Measurements from ENCODE around the gene SUPT7L. TPM values are rescaled to one million over a fixed set of nuclear protein-coding genes. Genes with fewer than 3 reads are reported as not detected.

SUPT7L gene
- total and polyA plus RNA-seq, 5 donors, result 26.8 to 30.9 (median 27.4) TPM

GRCh38 chr2:27621524-27621923 is 41.9 kb downstream of the SUPT7L start:
- H3K4me3 ChIP-seq (ENCODE audit: low read length), result no peak overlapping the region
- no peak overlapping the region for H3K27ac ChIP-seq (ENCODE audit: low read length)
- ATAC-seq (no peak), DNase-seq (no peak)
- H3K4me1 ChIP-seq (ENCODE audit: control insufficient read depth, insufficient read depth, low read length), result no peaks in the 10 kb centered on the region
- WGBS, result 62% methylated on average over 1 of the region's 1 CpG
- no peaks in the 10 kb centered on the region for H3K27me3 ChIP-seq (ENCODE audit: control insufficient read depth, insufficient read depth)
- intact Hi-C loops (cut with DNase I), result no loop called here
- no peaks in the 10 kb centered on the region for H3K9me3 ChIP-seq (ENCODE audit: control insufficient read depth, low read length)

DNA sequence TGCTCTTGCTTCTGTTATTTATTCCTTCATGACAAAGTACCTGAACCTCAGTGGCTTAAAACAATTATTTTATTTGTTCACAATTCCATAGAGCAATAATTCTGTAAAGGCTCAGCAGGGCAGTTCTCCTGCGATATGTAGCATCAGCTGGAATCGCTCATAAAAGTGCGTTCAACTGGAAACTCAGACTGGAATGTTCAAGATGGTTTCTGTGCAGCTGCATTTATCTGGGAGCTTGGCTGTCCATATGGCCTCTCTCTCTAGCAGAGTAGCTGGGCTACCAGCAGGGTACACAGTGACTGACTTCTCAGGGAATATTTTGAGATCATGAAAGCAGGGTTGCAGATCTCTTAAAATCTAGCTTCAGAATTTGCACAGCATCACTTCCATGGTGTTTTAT is 48.1 kb downstream of the SUPT7L start:
- intact Hi-C loops (cut with DNase I), result no loop called here
- Histone ChIP-seq H3K27ac (ENCODE audit: low read length) (no peak overlapping the region), H3K9me3 (ENCODE audit: control insufficient read depth, low read length) (no peaks in the 10 kb centered on the region), H3K4me1 (ENCODE audit: control insufficient read depth, insufficient read depth, low read length) (no peaks in the 10 kb centered on the region), H3K27me3 (ENCODE audit: control insufficient read depth, insufficient read depth) (no peaks in the 10 kb centered on the region), H3K4me3 (ENCODE audit: low read length) (no peak overlapping the region)
- ATAC-seq (no peak), DNase-seq (no peak)
- 99% methylated on average over 3 of the region's 3 CpGs for WGBS

DNA sequence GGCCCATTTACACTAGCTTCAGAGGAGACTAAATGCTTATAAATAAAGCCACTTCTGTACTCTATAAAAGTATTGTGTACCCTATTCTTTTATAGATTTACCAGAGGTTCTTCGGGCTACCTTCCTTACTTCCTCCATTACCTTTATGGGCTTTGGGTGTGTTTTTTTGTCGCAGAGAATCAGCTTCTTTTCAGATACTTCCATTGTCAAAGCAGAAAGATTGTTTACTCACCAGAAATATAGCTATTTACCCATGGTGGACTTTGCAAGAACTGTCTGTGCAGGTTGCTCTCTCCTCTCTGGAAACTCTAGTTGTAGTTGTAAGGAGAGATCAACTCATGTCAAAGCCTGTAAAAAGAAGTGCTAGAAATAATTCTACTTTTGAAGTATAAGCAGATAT is 49.4 kb downstream of the SUPT7L start:
- intact Hi-C loops (cut with DNase I), result no loop called here
- Histone ChIP-seq H3K4me3 (ENCODE audit: low read length) (no peak overlapping the region), H3K27me3 (ENCODE audit: control insufficient read depth, insufficient read depth) (no peaks in the 10 kb centered on the region), H3K4me1 (ENCODE audit: control insufficient read depth, insufficient read depth, low read length) (no peaks in the 10 kb centered on the region), H3K9me3 (ENCODE audit: control insufficient read depth, low read length) (no peaks in the 10 kb centered on the region), H3K27ac (ENCODE audit: low read length) (no peak overlapping the region)
- no peak for ATAC-seq
- WGBS, result 95% methylated on average over 2 of the region's 2 CpGs
- DNase-seq, result no peak

DNA sequence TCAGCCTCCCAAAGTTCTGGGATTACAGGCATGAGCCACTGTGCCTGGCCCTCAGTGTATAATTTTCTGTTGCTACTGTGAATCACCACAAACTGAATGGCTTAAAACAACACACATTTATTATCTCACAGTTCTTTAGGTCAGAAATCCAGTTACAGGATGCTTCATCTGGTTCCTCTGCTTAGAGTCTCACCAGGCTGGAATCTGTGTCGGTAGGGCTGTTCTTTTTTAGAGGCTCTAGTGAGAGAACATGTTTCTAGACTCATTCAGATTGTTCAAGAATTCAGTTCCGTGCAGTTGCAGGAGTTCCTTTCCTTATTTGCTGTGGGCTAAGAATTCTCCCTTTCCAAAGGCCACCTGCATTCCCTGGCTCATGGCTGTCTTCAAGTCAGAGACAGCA is 56.8 kb downstream of the SUPT7L start:
- Histone ChIP-seq H3K27me3 (ENCODE audit: control insufficient read depth, insufficient read depth) (no peaks in the 10 kb centered on the region), H3K4me1 (ENCODE audit: control insufficient read depth, insufficient read depth, low read length) (no peaks in the 10 kb centered on the region), H3K9me3 (ENCODE audit: control insufficient read depth, low read length) (no peaks in the 10 kb centered on the region), H3K27ac (ENCODE audit: low read length) (no peak overlapping the region), H3K4me3 (ENCODE audit: low read length) (no peak overlapping the region)
- WGBS, result 81% methylated on average over 2 of the region's 2 CpGs
- DNase-seq (no peak), ATAC-seq (no peak)
- intact Hi-C loops (cut with DNase I), result no loop called here

Other genes starting within 250 kb of the SUPT7L start
- 10 to 100 TPM; 46.6 to 61.3 (median 51.8) TPM for gene NRBP1, start 235.0 kb downstream of the SUPT7L start, total RNA-seq
- 37.7 TPM for gene NRBP1, start 235.0 kb downstream of the SUPT7L start, polyA plus RNA-seq
- 1 to 10 TPM in 1 of 4 donors, under 1 TPM in 2, not detected in 1; 0.59 to 1.3 (median 0.82) TPM for gene KRTCAP3, start 221.2 kb downstream of the SUPT7L start, total RNA-seq
- gene KRTCAP3, start 221.2 kb downstream of the SUPT7L start, polyA plus RNA-seq, result 0.38 TPM
- gene IFT172, start 173.9 kb downstream of the SUPT7L start, total RNA-seq, result 10 to 100 TPM; 17.0 to 29.5 (median 26.7) TPM
- gene IFT172, start 173.9 kb downstream of the SUPT7L start, polyA plus RNA-seq, result 25.4 TPM
- gene FNDC4, start 168.4 kb downstream of the SUPT7L start, total RNA-seq, result 10 to 100 TPM in 2 of 4 donors, 1 to 10 TPM in 2; 5.4 to 22.5 (median 8.5) TPM
- gene FNDC4, start 168.4 kb downstream of the SUPT7L start, polyA plus RNA-seq, result 10.7 TPM
- gene GCKR, start 166.8 kb downstream of the SUPT7L start, total RNA-seq, result 1 to 10 TPM in 1 of 4 donors, under 1 TPM in 3; 0.44 to 1.0 (median 0.57) TPM
- 0.50 TPM for gene GCKR, start 166.8 kb downstream of the SUPT7L start, polyA plus RNA-seq
- 10 to 100 TPM; 24.0 to 26.5 (median 24.8) TPM for gene ZNF512, start 80.6 kb downstream of the SUPT7L start, total RNA-seq
- gene ZNF512, start 80.6 kb downstream of the SUPT7L start, polyA plus RNA-seq, result 11.9 TPM
- 1 to 10 TPM; 3.1 to 8.1 (median 6.4) TPM for gene CCDC121, start 34.6 kb downstream of the SUPT7L start, total RNA-seq
- gene CCDC121, start 34.6 kb downstream of the SUPT7L start, polyA plus RNA-seq, result 4.1 TPM
- gene GPN1, start 34.6 kb downstream of the SUPT7L start, total RNA-seq, result 10 to 100 TPM; 15.9 to 21.8 (median 17.8) TPM
- gene GPN1, start 34.6 kb downstream of the SUPT7L start, polyA plus RNA-seq, result 15.5 TPM
- 10 to 100 TPM; 19.4 to 21.8 (median 21.2) TPM for gene SLC4A1AP, start 275 bp upstream of the SUPT7L start, total RNA-seq
- gene SLC4A1AP, start 275 bp upstream of the SUPT7L start, polyA plus RNA-seq, result 19.9 TPM
- gene MRPL33, start 108.1 kb upstream of the SUPT7L start, total RNA-seq, result 100 to 1,000 TPM; 242 to 308 (median 274) TPM
- gene MRPL33, start 108.1 kb upstream of the SUPT7L start, polyA plus RNA-seq, result 596 TPM
- gene RBKS, start 226.8 kb upstream of the SUPT7L start, total RNA-seq, result 1 to 10 TPM; 1.4 to 3.9 (median 2.6) TPM
- 3.4 TPM for gene RBKS, start 226.8 kb upstream of the SUPT7L start, polyA plus RNA-seq
- gene BABAM2, start 227.1 kb upstream of the SUPT7L start, total RNA-seq, result 10 to 100 TPM; 63.8 to 65.2 (median 64.2) TPM
- 45.2 TPM for gene BABAM2, start 227.1 kb upstream of the SUPT7L start, polyA plus RNA-seq